GM18499 (cell line): Measurements from ENCODE around the gene TMBIM4.
"Not testable (repeated sequence)": the region's sequence is repeated elsewhere in the genome, so short reads cannot be mapped to it uniquely, and the experiment has no call there.

Experiments used
- ATAC-seq: cut with Tn5 transposase; IDR thresholded peaks from one replicate; pipeline ENCODE4 v1.9.1; 2021; ENCODE audit warnings: moderate number of reproducible peaks; ENCODE audit not compliant: insufficient read depth, unreplicated experiment

The TMBIM4 gene

GRCh38 chr12:66187821-66188220 lies 18.0 kb upstream of the TMBIM4 start:
- no peak for ATAC-seq

GRCh38 chr12:66187036-66187435 lies 17.2 kb upstream of the TMBIM4 start:
- no peak for ATAC-seq

GRCh38 chr12:66184822-66185221 lies 15.0 kb upstream of the TMBIM4 start:
- not testable (repeated sequence) for ATAC-seq

GRCh38 chr12:66182956-66183355 lies 13.2 kb upstream of the TMBIM4 start:
- no peak for ATAC-seq

- no peak for ATAC-seq
These were observed 6.5 kb upstream of the TMBIM4 start for GRCh38 chr12:66176105-66176900.

- not testable (repeated sequence) for ATAC-seq
These were observed 4.9 kb upstream of the TMBIM4 start for GRCh38 chr12:66174391-66175325.

GRCh38 chr12:66170606-66171005 lies 810 bp upstream of the TMBIM4 start:
- ATAC-seq: no peak

GRCh38 chr12:66168410-66168809 lies 1.4 kb downstream of the TMBIM4 start:
- ATAC-seq: no peak

- ATAC-seq: no peak
These were observed 3.2 kb downstream of the TMBIM4 start for GRCh38 chr12:66166561-66166960.

- no peak for ATAC-seq
These were observed 4.7 kb downstream of the TMBIM4 start for GRCh38 chr12:66165141-66165540.

GRCh38 chr12:66164349-66164821 lies 5.4 kb downstream of the TMBIM4 start:
- ATAC-seq: no peak

- no peak for ATAC-seq
These were observed 6.5 kb downstream of the TMBIM4 start for GRCh38 chr12:66163289-66163688.

- ATAC-seq: no peak
These were observed 7.1 kb downstream of the TMBIM4 start for GRCh38 chr12:66162701-66163100.

GRCh38 chr12:66160704-66161103 lies 9.1 kb downstream of the TMBIM4 start:
- no peak for ATAC-seq

- no peak for ATAC-seq
These were observed 10.7 kb downstream of the TMBIM4 start for GRCh38 chr12:66159123-66159522.

GRCh38 chr12:66156654-66157053 lies 13.1 kb downstream of the TMBIM4 start:
- no peak for ATAC-seq

- ATAC-seq: no peak
These were observed 15.0 kb downstream of the TMBIM4 start for GRCh38 chr12:66154776-66155175.

GRCh38 chr12:66152732-66153131 lies 17.1 kb downstream of the TMBIM4 start:
- no peak for ATAC-seq

- ATAC-seq: no peak
These were observed 19.9 kb downstream of the TMBIM4 start for GRCh38 chr12:66149702-66150398.
